GM18517 (cell line): ENCODE data around the gene LLGL1.

Experiments
- ATAC-seq: cut with Tn5 transposase; IDR thresholded peaks from one replicate; pipeline ENCODE4 v1.9.1; 2021; ENCODE audit warnings: mild to moderate bottlenecking, moderate library complexity; ENCODE audit not compliant: unreplicated experiment

Gene LLGL1

DNA sequence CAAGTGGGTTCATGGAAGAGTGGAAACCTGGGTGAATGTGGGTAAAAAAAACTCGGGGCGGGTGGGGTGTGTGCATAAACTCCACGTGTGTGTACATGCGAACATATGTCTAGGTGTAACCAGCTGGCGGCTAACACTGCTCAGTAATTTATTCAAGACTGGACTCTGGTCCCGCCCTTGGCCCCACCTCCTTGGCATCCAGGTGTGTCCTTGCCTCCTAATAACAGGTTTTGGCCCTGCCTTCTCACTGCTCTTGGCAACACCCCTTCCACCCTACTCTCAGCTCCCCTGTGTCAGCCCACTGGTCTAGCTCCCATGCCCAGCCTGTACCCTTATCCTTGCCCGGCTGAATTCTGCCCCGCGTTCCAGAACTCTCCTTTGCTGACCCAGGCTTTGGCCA, 24.8 kb downstream of the LLGL1 start:
- no peak for ATAC-seq

GRCh38 chr17:18250708-18251107, 25.3 kb downstream of the LLGL1 start:
- ATAC-seq = no peak

- ATAC-seq = no peak
These were observed 25.8 kb downstream of the LLGL1 start for GRCh38 chr17:18251204-18251603.

- ATAC-seq = no peak
These were observed 26.7 kb downstream of the LLGL1 start for GRCh38 chr17:18252160-18252559.

DNA sequence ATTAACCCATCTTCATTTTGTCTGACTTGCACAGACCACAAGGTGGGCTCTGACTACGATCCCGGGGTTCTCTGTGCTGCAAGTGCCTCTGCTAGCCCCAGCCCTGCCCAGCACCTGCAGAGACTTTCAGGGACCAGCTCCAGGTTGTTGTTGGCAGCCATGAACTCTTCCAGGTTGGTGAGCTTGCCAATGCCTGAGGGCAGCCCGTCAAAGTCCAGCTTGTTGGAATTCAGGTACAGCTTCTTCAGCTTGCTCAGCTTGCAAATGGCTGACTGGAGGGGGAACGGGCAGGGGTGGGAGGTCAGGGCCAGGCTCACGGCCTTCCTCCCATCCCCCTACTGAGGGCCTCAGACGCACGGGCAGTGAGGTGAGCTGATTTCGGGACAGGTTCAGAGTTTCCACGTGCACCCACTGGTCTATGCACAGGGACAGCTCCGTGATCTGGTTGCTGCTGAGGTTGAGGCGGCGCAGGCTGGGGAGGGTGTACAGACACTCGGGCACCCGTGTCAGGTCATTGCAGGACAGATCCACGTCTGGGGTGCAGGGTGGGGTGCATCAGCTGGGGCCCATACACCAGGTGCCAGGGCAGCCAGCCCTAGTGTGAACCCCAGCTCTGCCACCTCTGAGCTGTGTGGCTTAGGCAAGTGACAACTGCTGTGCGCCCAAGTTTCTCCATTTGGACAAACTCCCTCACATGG, 27.9 kb downstream of the LLGL1 start:
- no peak for ATAC-seq

GRCh38 chr17:18253947-18254821, 28.7 kb downstream of the LLGL1 start:
- ATAC-seq = no peak

DNA sequence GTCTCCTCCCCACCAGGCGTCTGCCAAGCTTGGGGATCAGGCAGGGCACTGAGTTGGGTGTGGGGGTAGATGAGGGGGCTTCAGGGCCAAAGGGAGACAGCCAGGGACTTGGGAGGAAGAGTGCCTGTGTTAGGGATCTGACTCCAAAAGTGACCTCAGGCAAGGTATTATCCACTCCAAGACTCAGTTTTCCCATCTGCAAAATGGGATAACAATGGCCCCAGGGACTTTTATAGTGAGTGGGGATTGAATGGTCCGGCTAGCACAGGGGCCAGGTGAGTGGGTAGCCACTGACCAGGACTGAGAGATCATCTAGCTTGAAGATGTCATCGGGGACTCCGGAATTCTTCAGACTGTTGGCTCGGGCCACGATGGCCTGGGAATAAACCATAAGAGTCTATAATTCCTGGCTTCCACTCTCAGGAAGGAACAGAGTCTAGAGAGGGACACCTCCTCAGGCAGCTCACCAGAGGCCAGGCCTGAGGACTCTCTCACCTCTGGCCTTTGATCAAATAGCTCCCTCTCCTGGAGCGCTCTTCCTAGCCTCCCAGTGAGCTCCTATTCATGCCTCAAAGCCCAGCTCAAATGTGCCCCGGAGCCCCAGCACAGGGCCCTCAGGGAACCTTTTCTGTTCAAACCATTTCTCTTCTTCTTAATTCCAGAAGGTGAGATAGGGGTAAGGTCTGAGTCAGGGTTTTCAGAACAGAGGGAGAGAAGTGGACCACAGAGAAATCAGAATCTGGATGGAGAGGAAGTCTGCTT, 29.6 kb downstream of the LLGL1 start:
- no peak for ATAC-seq

GRCh38 chr17:18256351-18256750, 30.9 kb downstream of the LLGL1 start:
- no peak for ATAC-seq

GRCh38 chr17:18256776-18257175, 31.3 kb downstream of the LLGL1 start:
- no peak for ATAC-seq

- no peak for ATAC-seq
These were observed 32.0 kb downstream of the LLGL1 start for GRCh38 chr17:18257268-18257981.

GRCh38 chr17:18257982-18258355, 32.5 kb downstream of the LLGL1 start:
- no peak for ATAC-seq

- ATAC-seq = no peak
These were observed 33.1 kb downstream of the LLGL1 start, which contains the start of gene FLII for GRCh38 chr17:18258356-18259038. TSS of gene FLII (minus strand) at chr17:18258738. CDS start at chr17:18258690, 48 bp downstream.

DNA sequence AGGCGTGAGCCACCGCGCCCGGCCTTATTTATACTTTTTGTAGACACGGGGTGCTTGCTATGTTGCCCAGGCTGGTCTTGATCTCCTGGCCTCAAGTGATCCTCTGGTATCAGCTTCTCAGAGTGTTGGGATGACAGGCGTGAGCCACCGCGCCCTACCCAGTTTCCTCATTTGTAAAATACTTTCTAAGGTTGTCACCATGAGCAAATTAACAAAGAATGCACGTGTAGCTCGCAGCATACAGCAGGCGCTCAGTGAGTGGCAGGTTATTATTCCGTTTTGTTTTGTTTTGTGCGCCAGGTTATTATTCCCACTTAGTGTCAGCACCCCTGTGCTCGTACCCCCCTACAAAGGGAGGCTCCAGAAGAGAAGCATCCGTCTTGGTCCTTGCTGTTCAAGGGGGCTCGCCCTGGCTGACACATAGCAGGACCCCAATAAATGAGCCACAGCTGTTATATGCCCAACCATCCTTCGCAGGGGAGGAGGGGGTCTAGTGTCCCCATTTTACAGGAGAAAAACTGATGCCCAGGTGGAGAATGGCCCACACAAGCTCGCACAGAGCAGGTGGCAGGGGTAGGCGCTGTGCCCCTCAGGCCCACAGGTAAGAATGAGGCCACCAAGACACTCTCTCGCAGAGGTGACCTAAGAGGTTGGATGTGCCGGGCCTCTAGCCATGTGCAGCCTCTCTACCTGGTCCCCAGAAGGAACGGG, 34.3 kb downstream of the LLGL1 start:
- no peak for ATAC-seq

GRCh38 chr17:18260332-18261145, 35.1 kb downstream of the LLGL1 start, which contains the start of gene MIEF2:
TSS of gene MIEF2 (plus strand) at chr17:18260662. CDS start at chr17:18262721, 2,059 bp downstream.
- peak; percentile 77 for ATAC-seq

GRCh38 chr17:18261146-18261515, 35.7 kb downstream of the LLGL1 start:
- ATAC-seq = peak; percentile 8

DNA sequence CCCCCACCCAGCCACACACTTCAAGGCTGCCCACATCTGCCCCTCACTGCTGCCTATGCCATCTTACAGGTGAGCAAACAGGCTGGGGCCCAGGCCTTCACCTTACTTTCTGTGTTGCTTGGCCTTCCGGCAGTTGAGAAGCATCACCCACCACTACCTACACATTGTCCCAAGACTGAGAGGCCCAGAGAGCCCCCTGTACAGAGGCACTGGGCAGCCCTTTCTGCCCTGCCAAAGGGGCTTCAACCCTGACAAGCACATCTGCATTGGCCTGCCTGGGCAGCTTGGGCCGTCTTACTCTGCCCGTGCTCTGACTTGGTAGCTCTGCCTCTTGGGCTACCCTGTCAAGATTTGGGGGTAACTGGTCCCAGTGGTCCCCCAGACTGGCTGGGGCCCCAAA, 36.2 kb downstream of the LLGL1 start:
- ATAC-seq = no peak

DNA sequence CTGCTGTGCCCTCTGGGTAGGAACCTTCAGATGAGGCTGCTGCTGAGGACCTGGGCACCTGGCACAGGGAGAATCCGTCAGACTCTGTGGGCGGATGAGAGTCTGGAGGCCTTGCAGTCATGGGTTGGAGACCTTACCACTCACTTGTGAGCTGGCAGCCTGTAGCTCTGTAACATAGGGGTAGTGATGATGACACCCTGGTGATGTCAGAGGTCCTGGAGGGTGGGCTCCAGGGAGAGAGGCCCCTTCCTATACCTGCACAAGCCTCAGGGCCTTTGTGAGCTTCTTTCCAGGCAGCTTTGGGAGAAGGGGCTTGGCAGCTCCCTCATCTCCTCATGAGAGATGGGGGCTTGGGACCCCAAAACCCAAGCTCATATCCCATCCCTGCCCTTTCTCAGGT, 36.7 kb downstream of the LLGL1 start:
- no peak for ATAC-seq

GRCh38 chr17:18262641-18263040, 37.2 kb downstream of the LLGL1 start:
- no peak for ATAC-seq
